ENCODE measurements around the gene TGFB1I1. TPM values are rescaled to one million over a fixed set of nuclear protein-coding genes. Genes with fewer than 3 reads are reported as not detected.
A peak's percentile ranks its signal among the peaks of the same experiment; 100 is the strongest.

The TGFB1I1 gene
- total and polyA plus RNA-seq, 7 experiments from 2014 or later: 0.29 to 1.5 (median 0.49) TPM

- Mint-ChIP-seq H3K27me3 (peaks cover 0 to 34% (median 0%) of the 10 kb centered on the region in 5 donors), H3K4me3 (peak overlapping the region in 1 of 10 donors; percentile 16), H3K27ac (no peak overlapping the region), H3K4me1 (peaks cover 6 to 23% (median 13%) of the 10 kb centered on the region in 7 donors), H3K36me3 (peaks cover 0 to 1% (median 0%) of the 10 kb centered on the region in 5 donors), H3K9me3 (no peaks in the 10 kb centered on the region)
- intact Hi-C loops (cut with micrococcal nuclease): no loop called here
- Histone ChIP-seq H3K36me3 (ENCODE audit: control insufficient read depth in 2 of 3, insufficient read depth in 3 of 3, low read length in 3 of 3) (no peaks in the 10 kb centered on the region), H3K4me1 (ENCODE audit: control insufficient read depth in 2 of 2, insufficient read depth in 2 of 2, low read length in 2 of 2) (no peaks in the 10 kb centered on the region), H3K27ac (ENCODE audit: low read depth, low read length) (no peak overlapping the region), H3K27me3 (ENCODE audit: control insufficient read depth in 2 of 2, insufficient read depth in 2 of 2, low read length in 2 of 2) (no peaks in the 10 kb centered on the region), H3K4me3 (ENCODE audit: low read length) (no peak overlapping the region), H3K9me3 (ENCODE audit: control insufficient read depth in 2 of 3, low read length in 3 of 3) (no peaks in the 10 kb centered on the region)
- POLR2A ChIA-PET: no interaction called here
- DNase-seq (no peak), ATAC-seq (no peak)
- CTCF ChIA-PET: no interaction called here
Measured at GRCh38 chr16:31484491-31485171, 12.7 kb downstream of the TGFB1I1 start.

GRCh38 chr16:31485571-31485970, 13.6 kb downstream of the TGFB1I1 start:
- H3K27ac ChIP-seq (ENCODE audit: low read depth, low read length): no peak overlapping the region
- no peak overlapping the region for H3K4me3 ChIP-seq (ENCODE audit: low read length)
- H3K4me1 ChIP-seq (ENCODE audit: control insufficient read depth in 2 of 2, insufficient read depth in 2 of 2, low read length in 2 of 2): no peaks in the 10 kb centered on the region
- Mint-ChIP-seq H3K27me3 (peaks cover 0 to 29% (median 0%) of the 10 kb centered on the region in 5 donors), H3K4me3 (peak overlapping the region in 8 of 10 donors; percentile 50 to 95 (median 90)), H3K9me3 (no peaks in the 10 kb centered on the region), H3K36me3 (peaks cover 0 to 4% (median 0%) of the 10 kb centered on the region in 5 donors), H3K27ac (peak overlapping the region in 3 of 9 donors; percentile 4 to 34 (median 32)), H3K4me1 (peaks cover 6 to 24% (median 13%) of the 10 kb centered on the region in 7 donors)
- ChIA-PET CTCF (no interaction called here), POLR2A (interaction anchor here (0.6 kb wide), 1 partner anchor 8 kb away, joined by 3 read pairs; no protein-coding TSS in a partner anchor)
- DNase-seq: no peak
- H3K27me3 ChIP-seq (ENCODE audit: control insufficient read depth in 2 of 2, insufficient read depth in 2 of 2, low read length in 2 of 2): no peaks in the 10 kb centered on the region
- peaks cover 0 to 5% (median 0%) of the 10 kb centered on the region in 3 experiments for H3K36me3 ChIP-seq (ENCODE audit: control insufficient read depth in 2 of 3, insufficient read depth in 3 of 3, low read length in 3 of 3)
- ATAC-seq: no peak
- H3K9me3 ChIP-seq (ENCODE audit: control insufficient read depth in 2 of 3, low read length in 3 of 3): no peaks in the 10 kb centered on the region
- intact Hi-C loops (cut with micrococcal nuclease): no loop called here

- H3K36me3 ChIP-seq (ENCODE audit: control insufficient read depth in 2 of 3, insufficient read depth in 3 of 3, low read length in 3 of 3): peaks cover 0 to 5% (median 0%) of the 10 kb centered on the region in 3 experiments
- no peaks in the 10 kb centered on the region for H3K9me3 ChIP-seq (ENCODE audit: control insufficient read depth in 2 of 3, low read length in 3 of 3)
- H3K27ac ChIP-seq (ENCODE audit: low read depth, low read length): no peak overlapping the region
- Mint-ChIP-seq H3K9me3 (no peaks in the 10 kb centered on the region), H3K27me3 (peaks cover 0 to 26% (median 0%) of the 10 kb centered on the region in 5 donors), H3K4me1 (peaks cover 5 to 24% (median 13%) of the 10 kb centered on the region in 7 donors), H3K4me3 (peak overlapping the region in 9 of 10 donors; percentile 70 to 95 (median 91)), H3K27ac (peak overlapping the region in 3 of 9 donors; percentile 32 to 80 (median 34)), H3K36me3 (peaks cover 0 to 4% (median 0%) of the 10 kb centered on the region in 5 donors)
- DNase-seq (no peak), ATAC-seq (no peak)
- no peaks in the 10 kb centered on the region for H3K4me1 ChIP-seq (ENCODE audit: control insufficient read depth in 2 of 2, insufficient read depth in 2 of 2, low read length in 2 of 2)
- intact Hi-C loops (cut with micrococcal nuclease): no loop called here
- ChIA-PET POLR2A (interaction anchor here (3.7 kb wide), 1 partner anchor 22 kb away, joined by 15 read pairs; the partner anchor contains the start of gene RUSF1), CTCF (no interaction called here)
- no peak overlapping the region for H3K4me3 ChIP-seq (ENCODE audit: low read length)
- no peaks in the 10 kb centered on the region for H3K27me3 ChIP-seq (ENCODE audit: control insufficient read depth in 2 of 2, insufficient read depth in 2 of 2, low read length in 2 of 2)
Measured at GRCh38 chr16:31486045-31486444, 14.1 kb downstream of the TGFB1I1 start.

- Mint-ChIP-seq H3K4me3 (peak overlapping the region; percentile 89 to 95 (median 92)), H3K9me3 (no peaks in the 10 kb centered on the region), H3K27ac (peak overlapping the region in 8 of 9 donors; percentile 51 to 90 (median 84)), H3K4me1 (peaks cover 5 to 24% (median 13%) of the 10 kb centered on the region in 7 donors), H3K27me3 (peaks cover 0 to 22% (median 0%) of the 10 kb centered on the region in 5 donors), H3K36me3 (peaks cover 0 to 4% (median 0%) of the 10 kb centered on the region in 5 donors)
- peaks cover 0 to 11% (median 0%) of the 10 kb centered on the region in 3 experiments for H3K36me3 ChIP-seq (ENCODE audit: control insufficient read depth in 2 of 3, insufficient read depth in 3 of 3, low read length in 3 of 3)
- peak overlapping the region; percentile 62 for H3K27ac ChIP-seq (ENCODE audit: low read depth, low read length)
- H3K4me3 ChIP-seq (ENCODE audit: low read length): peak overlapping the region; percentile 89
- ATAC-seq: no peak
- no peak for DNase-seq
- intact Hi-C loops (cut with micrococcal nuclease): loop anchor here (1.0 kb wide), 3 partner anchors 10 to 213 kb away; partner anchors contain the start of gene ARMC5 (in 1 of the 2)
- H3K9me3 ChIP-seq (ENCODE audit: control insufficient read depth in 2 of 3, low read length in 3 of 3): no peaks in the 10 kb centered on the region
- CTCF ChIA-PET: no interaction called here
- H3K4me1 ChIP-seq (ENCODE audit: control insufficient read depth in 2 of 2, insufficient read depth in 2 of 2, low read length in 2 of 2): no peaks in the 10 kb centered on the region
- POLR2A ChIA-PET: interaction anchor here (0.7 to 3.7 kb wide), 9 partner anchors 10 to 307 kb away, joined by 3 to 18 read pairs (median 8); partner anchors contain the start of genes ARMC5, FUS and RUSF1
- no peaks in the 10 kb centered on the region for H3K27me3 ChIP-seq (ENCODE audit: control insufficient read depth in 2 of 2, insufficient read depth in 2 of 2, low read length in 2 of 2)
Measured at GRCh38 chr16:31487071-31487719, 15.2 kb downstream of the TGFB1I1 start.

DNA sequence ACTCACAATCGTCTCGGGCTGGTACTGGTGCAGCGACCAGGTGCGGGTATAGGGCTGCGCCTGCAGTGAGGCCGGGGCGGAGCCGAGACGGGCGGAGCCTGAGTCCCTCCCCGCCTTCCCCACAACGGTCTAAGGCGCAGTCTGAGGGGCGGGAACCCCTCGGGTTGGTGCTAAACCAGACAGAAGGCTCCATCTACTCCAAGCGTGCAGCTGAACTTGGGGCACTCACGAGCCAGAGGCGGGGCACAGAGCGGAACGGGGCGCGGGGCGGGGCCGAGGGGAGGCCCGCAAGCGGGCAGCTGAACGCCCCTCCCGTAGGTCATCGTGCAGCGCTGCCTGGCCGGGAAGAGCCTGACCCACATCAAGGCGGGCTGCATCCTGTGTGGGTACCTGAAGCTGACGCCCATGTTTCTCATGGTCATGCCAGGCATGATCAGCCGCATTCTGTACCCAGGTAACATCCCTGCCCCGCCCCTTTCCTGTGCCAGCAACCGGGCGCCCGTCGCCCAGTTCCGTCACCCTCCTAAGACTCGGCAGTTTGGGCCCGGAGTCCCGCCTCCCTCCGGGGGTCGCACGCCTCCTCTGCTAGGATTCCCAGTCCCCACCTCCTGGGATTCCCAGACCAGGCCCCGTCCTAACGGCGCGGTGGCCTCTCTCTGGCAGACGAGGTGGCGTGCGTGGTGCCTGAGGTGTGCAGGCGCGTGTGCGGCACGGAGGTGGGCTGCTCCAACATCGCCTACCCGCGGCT, 15.9 kb downstream of the TGFB1I1 start:
- intact Hi-C loops (cut with micrococcal nuclease): loop anchor here (1.0 to 2.0 kb wide), 5 partner anchors 11 to 212 kb away; partner anchors contain the start of genes RUSF1 (in 2 of the 2) and ARMC5 (in 1 of the 2)
- Histone ChIP-seq H3K4me1 (ENCODE audit: control insufficient read depth in 2 of 2, insufficient read depth in 2 of 2, low read length in 2 of 2) (no peaks in the 10 kb centered on the region), H3K9me3 (ENCODE audit: control insufficient read depth in 2 of 3, low read length in 3 of 3) (no peaks in the 10 kb centered on the region), H3K27ac (ENCODE audit: low read depth, low read length) (peak overlapping the region; percentile 62), H3K4me3 (ENCODE audit: low read length) (peak overlapping the region; percentile 89), H3K27me3 (ENCODE audit: control insufficient read depth in 2 of 2, insufficient read depth in 2 of 2, low read length in 2 of 2) (no peaks in the 10 kb centered on the region), H3K36me3 (ENCODE audit: control insufficient read depth in 2 of 3, insufficient read depth in 3 of 3, low read length in 3 of 3) (peaks cover 0 to 16% (median 0%) of the 10 kb centered on the region in 3 experiments)
- ATAC-seq (peak; percentile 92), DNase-seq (peak; percentile 55 to 79 (median 74))
- peaks cover 5 to 24% (median 13%) of the 10 kb centered on the region in 7 donors for H3K4me1 Mint-ChIP-seq
- no peaks in the 10 kb centered on the region for H3K9me3 Mint-ChIP-seq
- peak overlapping the region in 8 of 9 donors; percentile 51 to 90 (median 84) for H3K27ac Mint-ChIP-seq
- ChIA-PET POLR2A (interaction anchor here (0.5 to 3.7 kb wide), 10 partner anchors 9 to 330 kb away, joined by 3 to 18 read pairs (median 7); partner anchors contain the start of genes ARMC5, FUS and RUSF1), CTCF (interaction anchor here (1.2 kb wide), 1 partner anchor 14 kb away, joined by 3 read pairs; no protein-coding TSS in a partner anchor)
- peaks cover 0 to 17% (median 0%) of the 10 kb centered on the region in 5 donors for H3K27me3 Mint-ChIP-seq
- peak overlapping the region; percentile 89 to 95 (median 92) for H3K4me3 Mint-ChIP-seq
- peaks cover 0 to 5% (median under 1%) of the 10 kb centered on the region in 5 donors for H3K36me3 Mint-ChIP-seq
